ENCODE measurements around the gene TRIP10.

Gene TRIP10

GRCh38 chr19:6728346-6728745, 11.1 kb upstream of the TRIP10 start:
- Histone ChIP-seq H3K18ac (ENCODE audit: low read depth in 1 of 2, low read length in 2 of 2) (no peak overlapping the region), H3K36me3 (ENCODE audit: control insufficient read depth in 1 of 2, insufficient read depth in 2 of 2, low read depth in 1 of 2, low read length in 2 of 2) (peaks cover 28 to 39% of the 10 kb centered on the region in 2 experiments), H2BK5ac (ENCODE audit: low read depth, low read length, poor library complexity, severe bottlenecking) (no peak overlapping the region), H3K27ac (ENCODE audit: low read length, poor library complexity, severe bottlenecking) (no peak overlapping the region), H3K4me2 (ENCODE audit: low read length, poor library complexity, severe bottlenecking) (no peak overlapping the region), H3K79me1 (replicated peaks; ENCODE audit: low read length, poor library complexity, severe bottlenecking) (peaks cover 14% of the 10 kb centered on the region), H4K91ac (ENCODE audit: low read length) (no peak overlapping the region), H3K9ac (ENCODE audit: low read length) (no peak overlapping the region), H4K8ac (ENCODE audit: low read length) (no peak overlapping the region), H2AFZ (ENCODE audit: low read depth, low read length) (no peak overlapping the region), H3K4ac (ENCODE audit: low read depth in 1 of 2, low read length in 2 of 2) (no peak overlapping the region), H3K4me1 (ENCODE audit: control insufficient read depth, insufficient read depth, low read depth, low read length) (peaks cover 21% of the 10 kb centered on the region), H2BK12ac (ENCODE audit: low read length in 2 of 2) (no peak overlapping the region), H3K14ac (ENCODE audit: low read length in 2 of 2) (no peak overlapping the region), H2BK15ac (ENCODE audit: low read depth, poor library complexity, severe bottlenecking) (no peak overlapping the region), H3K23ac (ENCODE audit: low read length in 2 of 2) (no peak overlapping the region), H3K9me3 (ENCODE audit: control insufficient read depth, low read length) (no peaks in the 10 kb centered on the region), H2BK120ac (ENCODE audit: low read depth, low read length) (no peak overlapping the region), H2AK5ac (ENCODE audit: low read length, severe bottlenecking) (no peak overlapping the region), H3K4me3 (ENCODE audit: insufficient read depth in 1 of 2, low read depth in 1 of 2, low read length in 2 of 2) (no peak overlapping the region), H3K27me3 (ENCODE audit: control insufficient read depth in 1 of 2, insufficient read depth in 1 of 2, low read length in 2 of 2) (no peaks in the 10 kb centered on the region)
- no peak for DNase-seq
- WGBS = 77% methylated on average over 8 of the region's 8 CpGs

- H3K14ac ChIP-seq (ENCODE audit: low read length in 2 of 2) = no peak overlapping the region
- no peak overlapping the region for H2BK120ac ChIP-seq (ENCODE audit: low read depth, low read length)
- no peak overlapping the region for H2BK12ac ChIP-seq (ENCODE audit: low read length in 2 of 2)
- no peak overlapping the region for H3K27ac ChIP-seq (ENCODE audit: low read length, poor library complexity, severe bottlenecking)
- no peak overlapping the region for H2BK5ac ChIP-seq (ENCODE audit: low read depth, low read length, poor library complexity, severe bottlenecking)
- H3K23ac ChIP-seq (ENCODE audit: low read length in 2 of 2) = no peak overlapping the region
- no peak overlapping the region for H4K91ac ChIP-seq (ENCODE audit: low read length)
- H3K4me1 ChIP-seq (ENCODE audit: control insufficient read depth, insufficient read depth, low read depth, low read length) = peaks cover 29% of the 10 kb centered on the region
- H3K36me3 ChIP-seq (ENCODE audit: control insufficient read depth in 1 of 2, insufficient read depth in 2 of 2, low read depth in 1 of 2, low read length in 2 of 2) = peaks cover 35 to 51% of the 10 kb centered on the region in 2 experiments
- no peak overlapping the region for H3K4me2 ChIP-seq (ENCODE audit: low read length, poor library complexity, severe bottlenecking)
- H3K9me3 ChIP-seq (ENCODE audit: control insufficient read depth, low read length) = no peaks in the 10 kb centered on the region
- H3K4ac ChIP-seq (ENCODE audit: low read depth in 1 of 2, low read length in 2 of 2) = no peak overlapping the region
- no peak overlapping the region for H3K9ac ChIP-seq (ENCODE audit: low read length)
- no peak overlapping the region for H2AK5ac ChIP-seq (ENCODE audit: low read length, severe bottlenecking)
- no peak overlapping the region for H3K18ac ChIP-seq (ENCODE audit: low read depth in 1 of 2, low read length in 2 of 2)
- no peak for DNase-seq
- WGBS = 96% methylated on average over 23 of the region's 23 CpGs
- no peak overlapping the region for H3K4me3 ChIP-seq (ENCODE audit: insufficient read depth in 1 of 2, low read depth in 1 of 2, low read length in 2 of 2)
- peaks cover 19% of the 10 kb centered on the region for H3K79me1 ChIP-seq (replicated peaks; ENCODE audit: low read length, poor library complexity, severe bottlenecking)
- no peak overlapping the region for H2AFZ ChIP-seq (ENCODE audit: low read depth, low read length)
- no peak overlapping the region for H2BK15ac ChIP-seq (ENCODE audit: low read depth, poor library complexity, severe bottlenecking)
- H3K27me3 ChIP-seq (ENCODE audit: control insufficient read depth in 1 of 2, insufficient read depth in 1 of 2, low read length in 2 of 2) = no peaks in the 10 kb centered on the region
- no peak overlapping the region for H4K8ac ChIP-seq (ENCODE audit: low read length)
Observed at GRCh38 chr19:6729573-6730152, 9.8 kb upstream of the TRIP10 start.

- Histone ChIP-seq H3K27me3 (ENCODE audit: control insufficient read depth in 1 of 2, insufficient read depth in 1 of 2, low read length in 2 of 2) (no peaks in the 10 kb centered on the region), H3K36me3 (ENCODE audit: control insufficient read depth in 1 of 2, insufficient read depth in 2 of 2, low read depth in 1 of 2, low read length in 2 of 2) (peaks cover 39 to 51% of the 10 kb centered on the region in 2 experiments), H2AK5ac (ENCODE audit: low read length, severe bottlenecking) (no peak overlapping the region), H3K4ac (ENCODE audit: low read depth in 1 of 2, low read length in 2 of 2) (no peak overlapping the region), H3K79me1 (replicated peaks; ENCODE audit: low read length, poor library complexity, severe bottlenecking) (peaks cover 21% of the 10 kb centered on the region), H3K14ac (ENCODE audit: low read length in 2 of 2) (no peak overlapping the region), H4K8ac (ENCODE audit: low read length) (no peak overlapping the region), H3K4me2 (ENCODE audit: low read length, poor library complexity, severe bottlenecking) (no peak overlapping the region), H3K9ac (ENCODE audit: low read length) (no peak overlapping the region), H3K27ac (ENCODE audit: low read length, poor library complexity, severe bottlenecking) (no peak overlapping the region), H2BK12ac (ENCODE audit: low read length in 2 of 2) (no peak overlapping the region), H2BK120ac (ENCODE audit: low read depth, low read length) (no peak overlapping the region), H3K4me3 (ENCODE audit: insufficient read depth in 1 of 2, low read depth in 1 of 2, low read length in 2 of 2) (no peak overlapping the region), H2AFZ (ENCODE audit: low read depth, low read length) (no peak overlapping the region), H4K91ac (ENCODE audit: low read length) (no peak overlapping the region), H3K4me1 (ENCODE audit: control insufficient read depth, insufficient read depth, low read depth, low read length) (peaks cover 25% of the 10 kb centered on the region), H2BK5ac (ENCODE audit: low read depth, low read length, poor library complexity, severe bottlenecking) (peak overlapping the region; percentile 35), H2BK15ac (ENCODE audit: low read depth, poor library complexity, severe bottlenecking) (no peak overlapping the region), H3K23ac (ENCODE audit: low read length in 2 of 2) (no peak overlapping the region), H3K9me3 (ENCODE audit: control insufficient read depth, low read length) (no peaks in the 10 kb centered on the region), H3K18ac (ENCODE audit: low read depth in 1 of 2, low read length in 2 of 2) (no peak overlapping the region)
- DNase-seq = no peak
- 81% methylated on average over 19 of the region's 27 CpGs for WGBS
Observed at GRCh38 chr19:6730153-6730804, 9.2 kb upstream of the TRIP10 start.

GRCh38 chr19:6730941-6731670, 8.4 kb upstream of the TRIP10 start:
- no peak overlapping the region for H2BK15ac ChIP-seq (ENCODE audit: low read depth, poor library complexity, severe bottlenecking)
- H4K91ac ChIP-seq (ENCODE audit: low read length) = no peak overlapping the region
- no peak overlapping the region for H2BK12ac ChIP-seq (ENCODE audit: low read length in 2 of 2)
- no peak overlapping the region for H2AK5ac ChIP-seq (ENCODE audit: low read length, severe bottlenecking)
- no peak overlapping the region for H2BK5ac ChIP-seq (ENCODE audit: low read depth, low read length, poor library complexity, severe bottlenecking)
- no peak overlapping the region for H3K23ac ChIP-seq (ENCODE audit: low read length in 2 of 2)
- peaks cover 23% of the 10 kb centered on the region for H3K79me1 ChIP-seq (replicated peaks; ENCODE audit: low read length, poor library complexity, severe bottlenecking)
- peaks cover 25% of the 10 kb centered on the region for H3K4me1 ChIP-seq (ENCODE audit: control insufficient read depth, insufficient read depth, low read depth, low read length)
- H4K8ac ChIP-seq (ENCODE audit: low read length) = no peak overlapping the region
- no peak overlapping the region for H3K4me2 ChIP-seq (ENCODE audit: low read length, poor library complexity, severe bottlenecking)
- no peaks in the 10 kb centered on the region for H3K9me3 ChIP-seq (ENCODE audit: control insufficient read depth, low read length)
- H2BK120ac ChIP-seq (ENCODE audit: low read depth, low read length) = no peak overlapping the region
- DNase-seq = no peak
- H3K9ac ChIP-seq (ENCODE audit: low read length) = no peak overlapping the region
- H3K36me3 ChIP-seq (ENCODE audit: control insufficient read depth in 1 of 2, insufficient read depth in 2 of 2, low read depth in 1 of 2, low read length in 2 of 2) = peaks cover 40 to 53% of the 10 kb centered on the region in 2 experiments
- no peak overlapping the region for H2AFZ ChIP-seq (ENCODE audit: low read depth, low read length)
- no peak overlapping the region for H3K27ac ChIP-seq (ENCODE audit: low read length, poor library complexity, severe bottlenecking)
- 95% methylated on average over 30 of the region's 30 CpGs for WGBS
- H3K14ac ChIP-seq (ENCODE audit: low read length in 2 of 2) = no peak overlapping the region
- no peak overlapping the region for H3K4ac ChIP-seq (ENCODE audit: low read depth in 1 of 2, low read length in 2 of 2)
- H3K18ac ChIP-seq (ENCODE audit: low read depth in 1 of 2, low read length in 2 of 2) = no peak overlapping the region
- H3K4me3 ChIP-seq (ENCODE audit: insufficient read depth in 1 of 2, low read depth in 1 of 2, low read length in 2 of 2) = no peak overlapping the region
- no peaks in the 10 kb centered on the region for H3K27me3 ChIP-seq (ENCODE audit: control insufficient read depth in 1 of 2, insufficient read depth in 1 of 2, low read length in 2 of 2)

All from mesenchymal stem cell (in vitro differentiated cells and primary cell).